ENCODE data around the gene SLC37A1. TPM values are rescaled to one million over a fixed set of nuclear protein-coding genes. Genes with fewer than 3 reads are reported as not detected.

SLC37A1 gene
- total RNA-seq, 1 experiment from 2014 or later: 37.7 TPM

GRCh38 chr21:42547001-42547905, 33.6 kb downstream of the SLC37A1 start:
- Histone ChIP-seq H2AK5ac (ENCODE audit: insufficient read length, low read length) (no peak overlapping the region), H3K9me3 (ENCODE audit: control insufficient read depth, low read depth, low read length) (no peaks in the 10 kb centered on the region), H3K4me1 (ENCODE audit: insufficient read depth, low read length) (no peaks in the 10 kb centered on the region; the same call in 1 of the 2 replicates), H2BK12ac (ENCODE audit: insufficient read length, low read depth, low read length) (no peak overlapping the region), H3K27ac (ENCODE audit: insufficient read length, low read depth, low read length) (no peak overlapping the region), H3K79me2 (ENCODE audit: insufficient read depth, low read length) (no peaks in the 10 kb centered on the region), H3K56ac (ENCODE audit: insufficient read length, low read depth, low read length) (no peak overlapping the region), H3K4ac (ENCODE audit: low read depth, low read length) (no peak overlapping the region), H4K20me1 (ENCODE audit: control insufficient read depth, insufficient read depth, insufficient read length) (no peaks in the 10 kb centered on the region), H2BK15ac (ENCODE audit: low read depth, low read length) (no peak overlapping the region), H3K23ac (ENCODE audit: insufficient read length, low read depth, low read length) (no peak overlapping the region), H2BK5ac (ENCODE audit: insufficient read length, low read length) (no peak overlapping the region), H2BK120ac (ENCODE audit: low read depth, low read length, poor library complexity, severe bottlenecking) (no peak overlapping the region), H4K91ac (ENCODE audit: insufficient read length, low read depth, low read length) (no peak overlapping the region), H3K18ac (ENCODE audit: insufficient read length, low read depth, low read length) (no peak overlapping the region), H3K27me3 (ENCODE audit: insufficient read depth, low read length) (no peaks in the 10 kb centered on the region), H2BK20ac (ENCODE audit: low read depth, low read length, poor library complexity, severe bottlenecking) (no peak overlapping the region), H3K9ac (ENCODE audit: extremely low read depth, insufficient read length, low read length) (no peak overlapping the region), H4K5ac (ENCODE audit: insufficient read length, low read depth, low read length) (no peak overlapping the region), H2AFZ (ENCODE audit: low read length) (no peak overlapping the region), H4K8ac (replicated peaks; ENCODE audit: insufficient read length, low read depth, low read length) (no peak overlapping the region), H3K79me1 (ENCODE audit: insufficient read depth, low read depth, low read length, poor library complexity, severe bottlenecking) (no peaks in the 10 kb centered on the region), H3K23me2 (ENCODE audit: insufficient read length, low read depth, low read length, poor library complexity, severe bottlenecking) (no peaks in the 10 kb centered on the region), H3K14ac (ENCODE audit: insufficient read depth, low read length) (no peak overlapping the region), H3T11ph (ENCODE audit: low read length) (no peak overlapping the region), H3K4me2 (ENCODE audit: insufficient read depth, insufficient read length, low read length) (no peak overlapping the region)
- Mint-ChIP-seq H3K4me1 (peaks cover 31 to 34% of the 10 kb centered on the region in 2 experiments), H3K36me3 (ENCODE audit: insufficient read depth in 1 of 3, low read depth in 3 of 3) (peaks cover 28 to 84% (median 73%) of the 10 kb centered on the region in 3 experiments), H3K27ac (no peak overlapping the region), H3K9me3 (peaks cover 11 to 13% of the 10 kb centered on the region in 2 experiments), H3K4me3 (no peak overlapping the region), H3K27me3 (ENCODE audit: low read depth) (no peaks in the 10 kb centered on the region)
- no peak for TF ChIP-seq CTCF (conservative IDR thresholded peaks at IDR 0.05)
- WGBS (ENCODE audit: extremely low coverage, insufficient read length, low lambda C conversion rate): no CpG with 5 or more reads among the region's 27 CpGs
- no peak for DNase-seq
